Right lobe of liver (tissue), 6 donors: ENCODE data around the gene CELSR1. TPM values are rescaled to one million over a fixed set of nuclear protein-coding genes. Genes with fewer than 3 reads are reported as not detected.
A peak's percentile ranks its signal among the peaks of the same experiment; 100 is the strongest.

Experiments
- ATAC-seq, 4 donors: fragments of 200-7000 bp; cut with Tn5 transposase; one replicate each; pipeline ENCODE4 v1.9.1; 2020; ENCODE audit warnings: mild to moderate bottlenecking in 4 of 4, moderate library complexity in 4 of 4
- DNase-seq, 3 donors: peaks; one replicate each; pipeline ENCODE4 v3.0.0-alpha.2; 2020
- H3K27ac ChIP-seq, 3 donors: fragments of 200-600 bp; one replicate each; pipeline ENCODE4 v1.8.0; 2022
- H3K27me3 ChIP-seq, 2 donors: fragments of 200-600 bp; one replicate each; pipeline ENCODE4 v1.8.0; 2022
- H3K36me3 ChIP-seq, 4 donors: fragments of 200-600 bp; sonication (generic) in 1 of 4; one replicate each; pipeline versions ENCODE4 v1.5.1 to v1.8.0; 2017 to 2022; ENCODE audit warnings: control low read depth in 1 of 4
- H3K4me1 ChIP-seq, 4 donors: fragments of 200-600 bp; sonication (generic) in 1 of 4; one replicate each; pipeline versions ENCODE4 v1.5.1 to v1.8.0; 2017 to 2022; ENCODE audit warnings: control low read depth in 1 of 4
- H3K4me3 ChIP-seq, 3 donors: fragments of 200-600 bp; one replicate each; pipeline ENCODE4 v1.8.0; 2022
- H3K9me3 ChIP-seq, 4 donors: fragments of 200-600 bp; sonication (generic) in 1 of 4; one replicate each; pipeline versions ENCODE4 v1.5.1 to v1.8.0; 2017 to 2022; ENCODE audit warnings: control low read depth in 1 of 4
- CTCF ChIP-seq, 4 donors: fragments of 200-600 bp in 3 of 4; fragments of 450-650 bp in 1 of 4; IDR thresholded peaks; one replicate each; pipeline versions ENCODE4 v1.5.1 to v1.8.0; 2016 to 2022; ENCODE audit warnings: antibody characterized with exemption in 4 of 4, mild to moderate bottlenecking in 2 of 4
- POLR2A ChIP-seq: fragments of 450-650 bp; IDR thresholded peaks from one replicate; pipeline ENCODE4 v1.6.1; 2017; ENCODE audit warnings: antibody characterized with exemption, mild to moderate bottlenecking
- WGBS: methylation state at CpG from one replicate; pipeline ENCODE4 v1.1.6; 2018; ENCODE audit warnings: low coverage, low lambda C conversion rate; ENCODE audit not compliant: insufficient coverage; ENCODE audit errors: missing lambda C conversion rate; 5-methylcytosine and 5-hydroxymethylcytosine counted together
- intact Hi-C, 2 donors: fragments of 100-400 bp; cut with DNase I; formaldehyde crosslinking; loops; one replicate each; pipeline versions ENCODE4 v1.11.2 to v1.14.1; 2022
- total RNA-seq, 6 experiments: library from RNA; depleted of rRNA in 2 of 6; stranded (reverse); fragments of >200 nt in 2 of 6; fragmentation: NEBNext Ultra II Directional in 3 of 6; extraction: Animal tissue kit (Norgen Biotek cat#: 25700) in 3 of 6; gene quantifications; one replicate each; pipeline versions ENCODE4 v1.1.0 to v1.2.4, GENCODE V29; 2016 to 2023
- donor health status: DM: no; HTN: yes; CAD: no.
- donor health status: DM: no; HTN: no; CAD: no.
- donor health status: DM: no; HTN: no; CAD: no.
- donor health status: DM: no; HTN: yes; CAD: no.
- donor health status: DM: no; HTN: yes; CAD: no.

The CELSR1 gene
- total RNA-seq, 6 experiments from 2014 or later: 2.9 to 8.2 (median 5.0) TPM

GRCh38 chr22:46446799-46447198 is 90.6 kb downstream of the CELSR1 start:
- TF ChIP-seq CTCF (IDR thresholded peaks at IDR 0.05) (no peak), POLR2A (no peak)
- no peaks in the 10 kb centered on the region for H3K4me1 ChIP-seq

GRCh38 chr22:46445771-46446420 is 91.5 kb downstream of the CELSR1 start:
- Histone ChIP-seq H3K27ac (no peak overlapping the region), H3K9me3 (no peaks in the 10 kb centered on the region), H3K4me1 (no peaks in the 10 kb centered on the region), H3K27me3 (no peaks in the 10 kb centered on the region), H3K4me3 (no peak overlapping the region), H3K36me3 (no peaks in the 10 kb centered on the region)
- TF ChIP-seq POLR2A (no peak), CTCF (IDR thresholded peaks at IDR 0.05) (no peak)
- intact Hi-C loops: no loop called here
- 85% methylated on average over 9 of the region's 21 CpGs for WGBS
- no peak for DNase-seq
- peak in 1 of 4 donors; percentile 9 for ATAC-seq

More at GRCh38 chr22:46446799-46447198, 90.6 kb downstream of the CELSR1 start:
- Histone ChIP-seq H3K27ac (no peak overlapping the region), H3K4me3 (no peak overlapping the region), H3K27me3 (no peaks in the 10 kb centered on the region), H3K9me3 (no peaks in the 10 kb centered on the region), H3K36me3 (no peaks in the 10 kb centered on the region)
- WGBS: 68% methylated on average over 4 of the region's 4 CpGs
- no peak for ATAC-seq
- DNase-seq: no peak
- intact Hi-C loops: no loop called here

GRCh38 chr22:46444390-46444854 is 93.0 kb downstream of the CELSR1 start:
- intact Hi-C loops: no loop called here
- Histone ChIP-seq H3K36me3 (no peaks in the 10 kb centered on the region), H3K27ac (no peak overlapping the region), H3K4me3 (no peak overlapping the region), H3K9me3 (no peaks in the 10 kb centered on the region), H3K27me3 (no peaks in the 10 kb centered on the region), H3K4me1 (no peaks in the 10 kb centered on the region)
- DNase-seq: no peak
- ATAC-seq: peak in 1 of 4 donors; percentile 33
- 85% methylated on average over 6 of the region's 10 CpGs for WGBS
- TF ChIP-seq POLR2A: no peak
- no peak for TF ChIP-seq CTCF (IDR thresholded peaks at IDR 0.05)

- 51% methylated on average over 5 of the region's 15 CpGs for WGBS
- TF ChIP-seq POLR2A: no peak
- no peak for TF ChIP-seq CTCF (IDR thresholded peaks at IDR 0.05)
- intact Hi-C loops: no loop called here
- H3K27me3 ChIP-seq: no peaks in the 10 kb centered on the region
- H3K4me3 ChIP-seq: no peak overlapping the region
- ATAC-seq (no peak), DNase-seq (no peak)
- H3K36me3 ChIP-seq: no peaks in the 10 kb centered on the region
- H3K4me1 ChIP-seq: no peaks in the 10 kb centered on the region
- H3K27ac ChIP-seq: no peak overlapping the region
- no peaks in the 10 kb centered on the region for H3K9me3 ChIP-seq
Measured at GRCh38 chr22:46443850-46444389, 93.5 kb downstream of the CELSR1 start.
